ENCODE results near the gene GALNT14.
"Not testable (repeated sequence)": the region's sequence is repeated elsewhere in the genome, so short reads cannot be mapped to it uniquely, and the experiment has no call there.

The GALNT14 gene, protein sequence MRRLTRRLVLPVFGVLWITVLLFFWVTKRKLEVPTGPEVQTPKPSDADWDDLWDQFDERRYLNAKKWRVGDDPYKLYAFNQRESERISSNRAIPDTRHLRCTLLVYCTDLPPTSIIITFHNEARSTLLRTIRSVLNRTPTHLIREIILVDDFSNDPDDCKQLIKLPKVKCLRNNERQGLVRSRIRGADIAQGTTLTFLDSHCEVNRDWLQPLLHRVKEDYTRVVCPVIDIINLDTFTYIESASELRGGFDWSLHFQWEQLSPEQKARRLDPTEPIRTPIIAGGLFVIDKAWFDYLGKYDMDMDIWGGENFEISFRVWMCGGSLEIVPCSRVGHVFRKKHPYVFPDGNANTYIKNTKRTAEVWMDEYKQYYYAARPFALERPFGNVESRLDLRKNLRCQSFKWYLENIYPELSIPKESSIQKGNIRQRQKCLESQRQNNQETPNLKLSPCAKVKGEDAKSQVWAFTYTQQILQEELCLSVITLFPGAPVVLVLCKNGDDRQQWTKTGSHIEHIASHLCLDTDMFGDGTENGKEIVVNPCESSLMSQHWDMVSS

DNA sequence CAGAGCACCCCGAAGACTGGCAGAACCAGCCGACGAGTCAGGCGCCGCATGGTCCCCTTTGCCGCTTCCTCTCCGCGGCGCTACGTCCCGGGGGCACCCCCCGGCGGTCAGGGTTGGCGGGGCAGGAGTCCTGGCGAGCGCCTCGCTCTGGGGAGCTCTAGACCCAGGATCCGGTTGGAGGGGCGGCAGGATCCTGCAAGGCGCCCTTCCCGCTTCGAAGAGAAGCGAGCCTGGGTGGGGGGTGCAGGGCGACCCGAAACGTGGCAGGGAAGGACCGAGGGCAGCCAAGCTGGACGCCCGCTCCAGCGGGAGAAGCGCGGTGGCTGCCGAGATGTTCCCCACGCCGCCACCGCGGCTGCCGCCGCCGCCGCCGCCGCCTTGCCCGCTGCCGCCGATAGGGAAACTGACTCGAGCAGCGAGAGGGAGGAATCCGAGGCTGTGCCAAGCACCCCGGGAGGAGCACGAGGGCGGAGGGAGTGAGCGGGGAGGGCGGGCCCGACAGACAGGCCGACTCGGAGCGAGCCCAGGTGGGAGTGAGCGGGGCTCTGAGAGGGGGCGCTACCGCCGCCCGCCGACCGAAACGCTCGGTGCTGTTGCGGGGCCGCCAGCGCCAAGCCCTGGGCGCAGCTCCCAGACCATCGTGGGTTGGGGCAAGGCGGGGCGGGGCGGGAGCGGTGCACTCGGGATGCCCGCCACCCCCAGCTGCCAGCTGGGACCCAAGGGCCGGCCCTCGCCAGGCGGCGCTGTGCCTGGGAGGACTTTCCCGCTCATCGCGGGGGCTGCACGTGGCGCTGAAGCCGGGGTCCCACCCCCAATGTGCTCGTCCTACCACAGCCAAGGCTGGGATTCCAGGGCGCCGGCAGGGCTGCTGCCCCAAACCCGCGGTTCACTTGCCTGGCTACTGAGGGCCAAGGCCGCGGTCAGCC, at the start of gene GALNT14:
GALNT14 (minus strand) TSS at position 404 of the 926 bp plus-strand sequence; CDS start at position 50, 354 bp downstream.
- Histone ChIP-seq H3K9ac (ENCODE audit: low read length in 5 of 5) (no peak within 1 kb of the TSS), H3K27me3 (ENCODE audit: control insufficient read depth in 5 of 5, insufficient read depth in 4 of 5, low read length in 5 of 5) (peaks cover 20 to 40% (median 33%) of the 10 kb centered on the region in 5 donors), H3K4me3 (ENCODE audit: low read depth in 1 of 5, low read length in 5 of 5) (peak within 1 kb of the TSS in 4 of 5 donors; percentile 53 to 68 (median 57)), H3K4me1 (ENCODE audit: control insufficient read depth in 5 of 5, insufficient read depth in 5 of 5, low read length in 5 of 5) (peaks cover 0 to 23% (median 20%) of the 10 kb centered on the region in 5 donors), H3K27ac (ENCODE audit: low read depth, low read length) (no peak within 1 kb of the TSS), H3K9me3 (ENCODE audit: control insufficient read depth in 5 of 5, low read length in 5 of 5) (no peaks in the 10 kb centered on the region), H3K36me3 (ENCODE audit: control insufficient read depth in 5 of 5, insufficient read depth in 5 of 5, low read length in 5 of 5) (no peaks in the 10 kb centered on the region)

DNA sequence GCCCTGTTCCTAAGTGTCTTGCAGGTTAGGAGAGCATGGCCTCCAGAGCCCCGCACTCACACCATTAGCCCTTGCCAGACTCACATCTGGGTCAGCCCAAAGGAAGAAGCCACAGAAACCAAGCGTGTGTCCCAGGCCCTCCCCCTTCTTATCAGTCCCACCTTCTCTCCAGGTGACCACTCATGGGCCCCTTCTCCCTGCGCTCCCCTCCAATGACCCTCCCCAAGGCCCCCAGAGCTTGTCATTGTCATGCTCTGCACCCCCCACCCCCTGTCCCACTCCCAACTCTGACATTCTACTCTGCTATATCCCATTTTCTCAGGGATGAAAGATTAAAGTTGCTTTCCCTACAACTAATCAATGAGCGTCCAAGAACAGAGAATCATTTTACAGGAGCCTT, 48.9 kb upstream of the GALNT14 start:
- H3K4me3 ChIP-seq (ENCODE audit: low read depth in 1 of 5, low read length in 5 of 5) = no peak overlapping the region
- no peaks in the 10 kb centered on the region for H3K4me1 ChIP-seq (ENCODE audit: control insufficient read depth in 5 of 5, insufficient read depth in 5 of 5, low read length in 5 of 5)
- H3K36me3 ChIP-seq (ENCODE audit: control insufficient read depth in 5 of 5, insufficient read depth in 5 of 5, low read length in 5 of 5) = no peaks in the 10 kb centered on the region
- no peak overlapping the region for H3K9ac ChIP-seq (ENCODE audit: low read length in 5 of 5)
- H3K27ac ChIP-seq (ENCODE audit: low read depth, low read length) = no peak overlapping the region
- peaks cover 0 to 3% (median 0%) of the 10 kb centered on the region in 5 donors for H3K27me3 ChIP-seq (ENCODE audit: control insufficient read depth in 5 of 5, insufficient read depth in 4 of 5, low read length in 5 of 5)
- H3K9me3 ChIP-seq (ENCODE audit: control insufficient read depth in 5 of 5, low read length in 5 of 5) = no peaks in the 10 kb centered on the region

DNA sequence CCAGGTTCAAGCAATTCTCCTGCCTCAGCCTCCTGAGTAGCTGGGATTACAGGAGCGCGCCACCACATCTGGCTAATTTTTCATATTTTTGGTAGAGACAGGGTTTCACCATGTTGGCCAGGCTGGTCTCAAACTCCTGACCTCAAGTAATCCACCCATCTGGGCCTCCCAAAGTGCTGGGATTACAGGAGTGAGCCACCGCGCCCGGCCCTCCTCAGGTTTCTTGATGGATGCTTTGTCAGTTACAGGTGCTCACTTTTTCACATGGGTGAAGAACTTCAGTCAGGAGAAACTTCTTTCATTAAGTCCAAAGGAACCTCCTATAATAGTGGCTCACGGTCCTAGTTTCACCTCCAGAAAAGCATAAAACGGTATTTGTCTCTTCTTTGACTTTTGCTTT, 45.7 kb upstream of the GALNT14 start:
- not testable (repeated sequence) for H3K4me1 ChIP-seq (ENCODE audit: control insufficient read depth in 5 of 5, insufficient read depth in 5 of 5, low read length in 5 of 5); H3K9ac ChIP-seq (ENCODE audit: low read length in 5 of 5); H3K27ac ChIP-seq (ENCODE audit: low read depth, low read length); H3K36me3 ChIP-seq (ENCODE audit: control insufficient read depth in 5 of 5, insufficient read depth in 5 of 5, low read length in 5 of 5); H3K27me3 ChIP-seq (ENCODE audit: control insufficient read depth in 5 of 5, insufficient read depth in 4 of 5, low read length in 5 of 5); H3K9me3 ChIP-seq (ENCODE audit: control insufficient read depth in 5 of 5, low read length in 5 of 5); H3K4me3 ChIP-seq (ENCODE audit: low read depth in 1 of 5, low read length in 5 of 5)

DNA sequence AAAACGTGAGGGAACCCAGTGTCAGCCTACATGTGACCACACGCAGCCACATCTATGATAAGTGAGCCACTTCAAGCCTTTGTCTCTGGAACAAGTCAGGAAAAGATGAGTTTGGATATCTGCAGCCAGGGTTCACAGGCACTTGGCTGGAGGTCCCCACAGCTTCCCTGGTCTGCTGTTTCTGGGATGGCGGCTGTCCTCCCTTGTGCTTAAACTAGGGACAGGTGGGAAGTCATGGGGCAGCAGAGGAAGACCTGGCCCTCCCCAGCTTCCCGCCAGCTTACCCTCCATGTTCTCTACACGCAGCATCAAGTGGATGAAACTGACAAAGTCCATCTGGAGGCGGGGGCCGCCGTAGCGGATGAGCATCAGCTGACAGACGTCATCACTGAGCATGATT, 38.5 kb upstream of the GALNT14 start:
- no peak overlapping the region for H3K4me3 ChIP-seq (ENCODE audit: low read depth in 1 of 5, low read length in 5 of 5)
- H3K9me3 ChIP-seq (ENCODE audit: control insufficient read depth in 5 of 5, low read length in 5 of 5) = no peaks in the 10 kb centered on the region
- H3K4me1 ChIP-seq (ENCODE audit: control insufficient read depth in 5 of 5, insufficient read depth in 5 of 5, low read length in 5 of 5) = peaks cover 0 to 21% (median 12%) of the 10 kb centered on the region in 5 donors
- H3K9ac ChIP-seq (ENCODE audit: low read length in 5 of 5) = no peak overlapping the region
- peaks cover 0 to 3% (median 0%) of the 10 kb centered on the region in 5 donors for H3K27me3 ChIP-seq (ENCODE audit: control insufficient read depth in 5 of 5, insufficient read depth in 4 of 5, low read length in 5 of 5)
- no peaks in the 10 kb centered on the region for H3K36me3 ChIP-seq (ENCODE audit: control insufficient read depth in 5 of 5, insufficient read depth in 5 of 5, low read length in 5 of 5)
- no peak overlapping the region for H3K27ac ChIP-seq (ENCODE audit: low read depth, low read length)

DNA sequence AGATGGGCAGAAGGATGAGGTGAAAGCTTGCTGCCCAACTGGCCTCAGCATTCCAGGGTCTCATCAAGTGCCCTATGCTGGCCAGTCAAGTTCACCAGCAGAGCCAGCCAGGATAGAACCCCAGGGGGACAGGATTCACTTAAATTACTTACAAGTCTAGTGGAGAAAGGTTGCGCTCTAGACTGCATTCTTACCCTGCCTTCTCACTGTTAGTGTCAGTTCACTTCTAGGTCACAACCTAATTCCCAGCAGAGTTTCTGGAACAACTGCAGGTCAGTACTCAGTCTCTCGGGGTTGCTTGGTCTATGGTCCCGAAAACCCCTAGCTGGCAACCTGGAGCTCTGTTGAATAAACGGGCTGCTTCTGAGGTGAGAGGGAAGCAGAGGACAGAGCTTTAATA, 32.9 kb upstream of the GALNT14 start:
- no peaks in the 10 kb centered on the region for H3K27me3 ChIP-seq (ENCODE audit: control insufficient read depth in 5 of 5, insufficient read depth in 4 of 5, low read length in 5 of 5)
- H3K4me1 ChIP-seq (ENCODE audit: control insufficient read depth in 5 of 5, insufficient read depth in 5 of 5, low read length in 5 of 5) = peaks cover 0 to 7% (median 0%) of the 10 kb centered on the region in 5 donors
- H3K4me3 ChIP-seq (ENCODE audit: low read depth in 1 of 5, low read length in 5 of 5) = no peak overlapping the region

DNA sequence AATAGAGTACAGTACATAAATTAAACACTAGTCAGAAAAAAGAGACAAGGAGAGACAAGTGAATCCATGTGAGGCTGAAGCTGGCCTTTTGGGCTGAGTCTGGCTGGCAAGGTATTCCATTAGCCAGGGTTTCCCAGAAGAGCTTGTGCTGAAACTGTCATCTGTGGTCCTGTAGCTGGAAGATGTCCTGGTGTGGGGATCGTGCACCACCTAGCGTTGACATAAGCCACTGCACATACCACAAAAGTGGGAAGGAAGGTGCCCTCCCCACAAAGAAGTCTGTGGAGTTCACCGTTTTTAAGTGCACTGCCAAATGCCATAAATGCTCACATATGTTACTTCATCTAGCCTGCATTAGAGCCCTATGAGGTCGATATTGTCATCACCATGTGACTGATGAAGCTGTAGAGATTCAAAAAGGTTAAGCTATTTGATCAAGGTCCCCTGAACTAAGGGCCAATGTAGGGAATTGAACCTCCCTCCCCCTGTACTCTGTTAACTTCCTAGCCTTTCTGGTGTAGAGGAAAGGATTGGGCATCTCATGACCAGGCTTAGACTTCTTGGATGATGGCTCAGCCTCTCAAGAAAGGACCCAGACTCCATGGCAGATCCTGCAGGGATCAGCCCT, 31.9 kb upstream of the GALNT14 start:
- no peak overlapping the region for H3K9ac ChIP-seq (ENCODE audit: low read length in 5 of 5)
- no peak overlapping the region for H3K27ac ChIP-seq (ENCODE audit: low read depth, low read length)
- no peaks in the 10 kb centered on the region for H3K36me3 ChIP-seq (ENCODE audit: control insufficient read depth in 5 of 5, insufficient read depth in 5 of 5, low read length in 5 of 5)
- H3K27me3 ChIP-seq (ENCODE audit: control insufficient read depth in 5 of 5, insufficient read depth in 4 of 5, low read length in 5 of 5) = peaks cover 0 to 3% (median 0%) of the 10 kb centered on the region in 5 donors
- no peaks in the 10 kb centered on the region for H3K9me3 ChIP-seq (ENCODE audit: control insufficient read depth in 5 of 5, low read length in 5 of 5)
- peaks cover 0 to 7% (median 0%) of the 10 kb centered on the region in 5 donors for H3K4me1 ChIP-seq (ENCODE audit: control insufficient read depth in 5 of 5, insufficient read depth in 5 of 5, low read length in 5 of 5)
- H3K4me3 ChIP-seq (ENCODE audit: low read depth in 1 of 5, low read length in 5 of 5) = no peak overlapping the region

More for the DNA sequence above, 32.9 kb upstream of the GALNT14 start:
- Histone ChIP-seq H3K36me3 (ENCODE audit: control insufficient read depth in 5 of 5, insufficient read depth in 5 of 5, low read length in 5 of 5) (no peaks in the 10 kb centered on the region), H3K9ac (ENCODE audit: low read length in 5 of 5) (no peak overlapping the region), H3K9me3 (ENCODE audit: control insufficient read depth in 5 of 5, low read length in 5 of 5) (no peaks in the 10 kb centered on the region), H3K27ac (ENCODE audit: low read depth, low read length) (no peak overlapping the region)

DNA sequence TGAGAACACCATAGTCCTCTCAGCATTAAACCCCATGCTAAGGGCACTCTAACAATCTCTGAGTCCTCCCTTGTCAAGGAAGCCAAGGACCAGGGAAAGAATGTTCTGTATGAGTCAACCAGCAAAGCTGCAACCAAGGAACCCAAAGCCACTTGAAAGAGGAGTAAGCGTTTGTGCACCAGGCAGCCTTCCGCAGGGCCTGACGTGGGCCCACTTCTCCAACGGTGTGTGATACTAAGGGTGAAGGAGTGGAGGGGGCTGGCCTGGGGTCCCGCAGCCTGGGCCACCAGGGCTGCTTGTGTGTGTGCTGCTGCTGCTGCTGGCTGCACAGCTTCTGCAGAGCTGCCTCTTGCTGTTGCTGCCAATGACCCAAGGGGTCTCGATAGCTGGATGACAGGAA, 30.1 kb upstream of the GALNT14 start:
- Histone ChIP-seq H3K9me3 (ENCODE audit: control insufficient read depth in 5 of 5, low read length in 5 of 5) (no peaks in the 10 kb centered on the region), H3K9ac (ENCODE audit: low read length in 5 of 5) (no peak overlapping the region), H3K4me3 (ENCODE audit: low read depth in 1 of 5, low read length in 5 of 5) (no peak overlapping the region), H3K27me3 (ENCODE audit: control insufficient read depth in 5 of 5, insufficient read depth in 4 of 5, low read length in 5 of 5) (peaks cover 0 to 3% (median 0%) of the 10 kb centered on the region in 5 donors), H3K36me3 (ENCODE audit: control insufficient read depth in 5 of 5, insufficient read depth in 5 of 5, low read length in 5 of 5) (no peaks in the 10 kb centered on the region), H3K4me1 (ENCODE audit: control insufficient read depth in 5 of 5, insufficient read depth in 5 of 5, low read length in 5 of 5) (peaks cover 0 to 7% (median 0%) of the 10 kb centered on the region in 5 donors), H3K27ac (ENCODE audit: low read depth, low read length) (no peak overlapping the region)

DNA sequence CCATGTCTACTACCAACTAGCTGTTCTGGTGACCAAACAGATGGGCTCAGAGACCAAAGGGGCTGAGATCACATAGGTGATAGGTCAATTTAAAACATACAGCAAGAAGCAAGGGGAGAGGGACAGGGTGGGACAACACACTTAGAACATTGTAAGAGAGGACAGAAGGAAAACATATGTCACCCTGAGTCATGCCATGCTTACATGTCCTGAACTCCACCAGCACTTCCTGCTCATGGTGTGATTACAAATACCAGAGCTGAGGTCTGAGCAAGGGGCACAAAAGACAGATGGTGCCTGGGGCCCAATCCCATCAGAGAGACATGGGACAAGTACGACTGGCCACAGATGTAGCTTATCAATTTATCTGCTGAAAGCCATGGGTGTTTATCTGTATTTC, 28.7 kb upstream of the GALNT14 start:
- Histone ChIP-seq H3K36me3 (ENCODE audit: control insufficient read depth in 5 of 5, insufficient read depth in 5 of 5, low read length in 5 of 5) (no peaks in the 10 kb centered on the region), H3K27me3 (ENCODE audit: control insufficient read depth in 5 of 5, insufficient read depth in 4 of 5, low read length in 5 of 5) (peaks cover 0 to 3% (median 0%) of the 10 kb centered on the region in 5 donors), H3K4me1 (ENCODE audit: control insufficient read depth in 5 of 5, insufficient read depth in 5 of 5, low read length in 5 of 5) (no peaks in the 10 kb centered on the region), H3K9me3 (ENCODE audit: control insufficient read depth in 5 of 5, low read length in 5 of 5) (no peaks in the 10 kb centered on the region), H3K9ac (ENCODE audit: low read length in 5 of 5) (no peak overlapping the region), H3K4me3 (ENCODE audit: low read depth in 1 of 5, low read length in 5 of 5) (no peak overlapping the region), H3K27ac (ENCODE audit: low read depth, low read length) (no peak overlapping the region)

DNA sequence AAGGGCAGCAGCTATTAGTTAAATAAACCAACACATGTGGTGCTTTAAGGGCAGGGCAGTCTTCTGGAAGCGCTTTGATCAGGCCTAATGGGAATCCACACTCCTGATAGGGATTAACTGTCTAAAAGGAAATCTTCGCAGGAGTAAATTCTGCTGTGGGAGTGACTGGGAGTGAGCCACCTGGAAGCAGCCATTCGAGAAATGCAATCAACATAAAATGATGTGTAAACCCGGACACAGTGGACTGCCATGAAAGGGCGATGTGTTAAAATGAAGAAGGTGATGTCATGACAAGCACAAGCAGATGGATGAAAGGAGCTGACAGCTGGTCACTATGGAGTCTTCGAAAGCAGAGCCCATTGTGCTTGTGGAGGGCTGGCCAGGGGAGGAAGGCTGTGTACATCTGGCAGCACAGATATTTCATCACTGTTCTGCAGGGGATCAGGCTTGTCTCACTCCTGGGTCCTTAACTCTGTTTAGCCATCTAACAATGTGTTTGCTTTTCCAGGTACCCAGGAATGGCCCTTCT, 24.8 kb upstream of the GALNT14 start:
- Histone ChIP-seq H3K27ac (ENCODE audit: low read depth, low read length) (no peak overlapping the region), H3K27me3 (ENCODE audit: control insufficient read depth in 5 of 5, insufficient read depth in 4 of 5, low read length in 5 of 5) (peaks cover 0 to 5% (median 3%) of the 10 kb centered on the region in 5 donors), H3K9ac (ENCODE audit: low read length in 5 of 5) (no peak overlapping the region), H3K36me3 (ENCODE audit: control insufficient read depth in 5 of 5, insufficient read depth in 5 of 5, low read length in 5 of 5) (no peaks in the 10 kb centered on the region), H3K9me3 (ENCODE audit: control insufficient read depth in 5 of 5, low read length in 5 of 5) (no peaks in the 10 kb centered on the region), H3K4me3 (ENCODE audit: low read depth in 1 of 5, low read length in 5 of 5) (no peak overlapping the region), H3K4me1 (ENCODE audit: control insufficient read depth in 5 of 5, insufficient read depth in 5 of 5, low read length in 5 of 5) (no peaks in the 10 kb centered on the region)

Data from subcutaneous abdominal adipose tissue (tissue), 5 donors.